Lung microvascular endothelial cell (primary cell): ENCODE measurements around the gene HOXB3. TPM values are rescaled to one million over a fixed set of nuclear protein-coding genes. Genes with fewer than 3 reads are reported as not detected.

Experiments used
- DNase-seq, 2 donors: peaks; one replicate each; pipeline versions ENCODE4 v3.0.0 to v3.0.0-alpha.2; 2010; ENCODE audit warnings: low read depth in 2 of 2
- total RNA-seq: library from RNA; depleted of rRNA; stranded (reverse); fragments of >200 nt; gene quantifications from 2 replicates; pipeline ENCODE4 v1.2.1, GENCODE V29; 2014

The HOXB3 gene
- total RNA-seq, 1 donor from 2014 or later, result 1.8 TPM

DNA sequence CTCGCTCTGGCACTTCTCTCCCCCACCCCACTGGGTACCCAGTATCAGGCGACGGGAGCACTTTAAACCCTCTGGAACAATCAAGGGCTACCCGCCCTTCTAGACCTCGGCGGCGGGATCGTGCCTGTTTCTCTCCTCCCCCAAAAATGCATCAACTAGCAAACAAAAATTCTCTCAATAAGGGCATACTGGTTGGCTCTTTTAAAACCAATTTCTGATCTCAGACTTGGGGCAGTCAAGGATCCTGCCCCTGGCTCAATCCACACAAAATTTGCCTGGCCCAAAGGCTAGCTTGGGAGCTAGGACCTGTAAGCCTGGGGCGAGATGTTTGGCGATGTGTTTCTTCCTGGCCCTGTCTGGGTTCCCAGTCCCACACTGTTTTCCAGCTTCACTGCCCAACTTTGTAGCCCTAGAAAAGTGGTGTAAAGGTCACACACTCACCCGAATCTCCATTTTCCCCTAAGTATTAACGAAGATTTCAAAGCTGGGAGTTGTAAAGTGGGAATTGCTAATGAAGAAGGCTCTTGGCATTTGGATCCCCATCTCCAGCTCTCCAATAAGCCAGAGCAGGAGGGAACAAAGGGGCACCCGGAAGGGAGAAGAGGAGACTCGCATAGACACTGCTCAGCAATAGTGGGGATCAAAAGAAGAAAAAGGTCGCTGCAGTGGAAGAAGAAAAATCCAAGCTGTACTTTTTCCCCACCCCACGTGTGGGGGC, 30.8 kb downstream of the HOXB3 start:
- no peak for DNase-seq

DNA sequence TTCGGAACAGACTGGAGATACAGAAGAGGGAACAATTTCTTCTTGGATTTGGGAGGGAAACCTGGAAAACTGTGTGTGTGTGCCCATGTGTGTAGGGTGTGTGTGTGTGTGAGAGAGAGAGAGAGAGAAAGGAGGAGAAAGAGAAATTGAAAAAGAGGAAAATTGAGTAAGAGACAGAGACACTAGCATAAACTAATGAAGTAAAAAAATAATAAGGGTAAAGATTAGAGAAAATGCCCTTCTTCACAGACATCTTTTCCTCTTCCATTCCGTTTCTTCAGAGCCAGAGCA, 31.3 kb downstream of the HOXB3 start:
- DNase-seq, result no peak

DNA sequence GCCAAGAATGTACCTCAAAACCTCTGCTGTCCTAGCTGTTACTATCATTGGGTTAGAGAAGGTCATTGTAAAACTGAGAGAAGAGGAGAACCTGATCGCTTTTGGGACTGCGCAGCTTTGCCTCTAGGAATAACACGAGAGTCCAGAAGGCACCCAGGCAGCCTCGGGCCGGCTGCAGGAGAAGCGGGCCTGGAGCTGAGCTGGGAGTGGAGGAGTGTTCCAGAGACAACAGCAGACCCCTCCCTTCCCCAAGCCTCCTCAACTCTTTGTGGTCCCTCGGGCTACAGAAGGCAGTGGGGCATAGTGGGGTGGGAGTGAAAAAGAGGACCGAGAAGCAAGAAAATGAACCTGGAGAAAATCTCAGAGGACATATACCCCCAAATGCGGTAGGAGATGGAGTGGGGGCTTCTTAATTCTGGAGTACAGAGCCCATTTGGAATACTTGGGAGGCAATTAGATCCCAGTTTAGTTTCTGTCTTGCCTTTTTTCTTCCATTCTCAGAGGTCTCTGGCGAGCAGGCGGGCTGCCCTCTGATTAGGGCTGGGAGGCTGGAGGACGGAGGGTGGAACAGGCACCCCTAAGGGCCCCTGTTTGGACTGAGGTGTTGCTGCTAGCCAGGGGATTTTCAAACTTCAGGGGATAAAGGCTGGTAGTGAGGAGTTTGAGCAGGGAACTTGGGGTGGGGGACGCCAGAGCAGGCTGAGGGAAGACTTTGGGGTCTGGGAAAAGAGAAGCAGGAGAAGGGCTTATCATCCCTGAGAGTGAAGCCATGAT, 31.8 kb downstream of the HOXB3 start:
- no peak for DNase-seq

DNA sequence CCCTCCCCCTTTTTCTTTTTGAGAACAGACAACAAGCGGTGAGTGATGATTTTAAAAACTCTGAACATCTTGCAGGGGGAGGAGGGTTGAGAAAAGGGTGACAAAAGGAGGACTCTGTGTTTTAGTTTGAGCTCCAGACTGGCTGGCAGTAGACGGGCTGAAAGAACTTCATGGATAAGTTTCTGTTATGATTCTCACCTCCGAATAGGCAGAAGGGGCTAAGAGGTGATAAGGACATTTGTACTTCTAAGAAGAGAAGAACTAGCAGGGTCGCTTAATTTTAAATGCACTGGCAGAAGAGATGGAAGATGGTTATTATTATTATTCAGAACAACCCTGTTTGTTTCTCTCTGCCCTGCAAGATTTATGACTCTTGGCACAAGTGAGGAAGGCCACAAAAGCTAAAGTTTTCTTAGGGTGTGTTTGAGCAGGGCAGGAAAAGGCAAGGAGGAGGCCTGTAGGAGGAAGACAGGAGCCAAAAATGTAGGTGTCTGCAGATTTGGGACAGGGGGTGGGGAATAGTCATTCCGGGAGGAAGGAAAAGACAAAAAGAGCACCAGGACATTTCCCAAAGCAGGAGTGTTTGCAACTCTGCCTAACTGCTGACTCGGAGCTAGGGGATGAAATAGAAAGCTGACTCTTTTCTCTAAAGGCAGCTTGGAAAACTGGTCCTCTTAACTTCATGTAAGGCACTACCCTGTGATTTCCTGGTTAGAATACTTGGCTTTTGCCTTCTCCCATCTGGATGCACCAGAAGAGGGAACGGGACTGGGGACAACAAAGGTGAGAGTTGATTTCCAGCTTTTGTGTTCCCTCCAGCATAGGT, 33.3 kb downstream of the HOXB3 start:
- DNase-seq, result peak in 1 of 2 donors; percentile 63

DNA sequence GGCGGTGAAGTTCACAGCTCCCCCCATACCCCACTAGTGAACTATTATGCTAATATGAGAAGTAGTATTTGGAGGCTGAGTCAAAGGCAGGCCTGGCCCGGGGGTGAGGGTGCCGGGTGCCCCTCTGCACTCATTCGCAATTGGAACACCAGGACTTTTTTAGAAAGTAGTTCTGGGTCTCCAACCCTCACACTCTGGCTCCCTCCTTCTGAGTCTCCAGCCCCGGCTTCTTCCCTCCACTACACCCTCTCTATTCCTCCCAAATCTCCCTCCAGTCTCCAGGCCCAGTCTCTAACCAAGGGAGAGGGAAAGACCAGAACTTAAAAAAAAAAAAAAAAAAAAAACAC, 33.8 kb downstream of the HOXB3 start:
- no peak for DNase-seq

DNA sequence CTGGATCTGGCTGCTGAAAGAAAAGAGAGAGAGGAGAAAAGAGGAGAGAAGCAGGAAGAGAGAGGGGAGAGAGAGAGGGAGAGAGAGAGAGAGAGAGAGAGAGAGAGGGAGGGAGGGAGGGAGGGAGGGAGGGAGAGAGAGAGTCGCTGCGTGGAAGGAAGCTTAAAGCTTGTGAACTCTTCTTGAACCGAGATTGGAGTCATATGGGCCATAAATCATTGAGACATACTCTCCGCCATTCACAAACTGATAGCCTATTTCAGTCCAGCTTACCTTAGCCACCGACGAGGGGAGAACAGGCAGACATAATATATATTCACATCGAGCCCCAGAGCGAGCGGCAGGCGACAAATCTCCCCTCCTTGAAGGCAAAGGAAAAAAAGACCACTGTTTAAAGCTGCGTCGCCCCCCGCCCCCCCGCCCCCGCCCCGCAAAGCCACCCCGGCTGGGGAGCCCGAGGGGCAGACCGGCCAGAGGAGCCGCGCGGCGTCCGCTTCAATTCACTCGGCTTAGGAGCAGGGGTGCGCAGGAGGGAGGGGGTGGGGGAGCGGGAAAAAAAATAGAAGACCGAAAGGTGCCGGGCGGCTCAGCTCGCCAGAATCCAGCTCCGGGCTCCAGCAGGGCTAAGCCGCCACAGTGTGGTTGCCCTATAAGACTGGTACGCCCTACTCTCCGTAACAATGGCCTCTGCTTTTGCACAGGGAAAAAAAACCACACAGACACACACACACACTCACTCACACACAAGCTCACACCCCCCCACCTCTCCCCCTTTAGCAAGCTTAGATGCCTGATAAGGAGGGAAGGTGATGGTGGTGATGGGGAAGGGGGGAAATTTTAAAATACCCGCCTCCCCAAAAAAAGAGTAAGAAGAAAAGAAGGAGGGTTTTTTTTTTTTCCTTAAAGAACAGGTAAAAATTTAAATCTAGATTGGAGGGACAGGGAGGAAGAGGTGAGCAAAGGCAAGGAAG, 34.5 kb downstream of the HOXB3 start:
- peak; percentile 50 to 82 for DNase-seq

DNA sequence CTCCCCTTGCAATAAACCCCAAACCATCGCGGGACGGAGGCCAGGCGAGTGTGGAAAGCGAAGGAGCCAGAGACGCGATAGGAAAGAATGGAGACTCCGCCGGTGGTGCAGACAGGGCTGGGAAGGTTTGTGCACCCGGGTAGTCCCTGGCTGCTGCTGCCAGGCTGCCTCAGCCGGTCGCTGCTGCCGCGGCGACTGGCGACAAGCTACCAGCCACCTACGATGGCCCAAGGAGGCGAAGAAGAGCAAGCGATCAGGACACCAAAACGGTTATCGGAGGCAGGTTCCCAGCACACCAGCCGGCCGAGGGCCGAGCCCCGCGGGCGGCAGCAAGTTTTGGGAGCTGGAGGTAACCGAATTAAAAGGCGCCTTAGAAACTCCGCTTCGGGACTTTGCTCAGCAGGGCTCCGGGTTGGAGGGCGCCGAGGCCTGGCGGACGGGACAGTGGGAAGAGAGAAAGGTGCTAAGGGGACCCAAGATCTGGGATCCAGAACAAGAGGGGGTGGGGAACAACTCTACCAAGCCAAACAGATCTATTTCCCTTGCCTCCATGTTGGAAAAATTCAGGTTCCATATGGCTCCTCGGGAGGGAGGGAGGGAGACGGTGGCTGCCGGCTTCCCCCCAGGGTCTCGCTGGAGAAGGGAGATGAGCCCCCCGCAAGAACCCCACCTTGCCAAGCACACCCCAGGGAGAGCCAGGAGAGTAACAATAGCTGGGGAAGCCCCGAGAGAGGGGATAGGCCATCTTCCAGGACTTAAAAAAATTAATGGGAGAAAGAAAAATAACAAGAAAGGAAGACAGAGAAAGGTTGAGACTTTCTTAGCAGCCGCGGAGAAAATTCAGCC, 35.4 kb downstream of the HOXB3 start:
- no peak for DNase-seq

DNA sequence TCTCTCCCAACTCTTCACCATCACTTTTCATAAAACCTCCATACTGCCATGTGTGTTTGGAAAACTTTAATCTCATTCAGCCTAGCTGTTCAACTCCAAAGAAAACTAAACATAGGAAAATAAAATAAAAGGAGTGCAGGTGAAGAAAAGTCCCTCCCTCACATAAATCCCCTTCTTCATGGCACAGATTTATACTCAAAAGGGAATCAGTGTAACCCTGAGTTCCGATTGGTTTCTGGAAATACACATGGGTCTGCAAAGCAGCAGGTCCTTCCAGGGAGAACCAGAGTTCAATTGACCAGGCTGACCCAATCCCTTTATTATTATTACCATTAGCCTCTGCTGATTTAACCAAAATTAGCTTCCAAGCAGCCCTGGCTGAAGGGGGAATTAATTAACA, 36.2 kb downstream of the HOXB3 start:
- no peak for DNase-seq

DNA sequence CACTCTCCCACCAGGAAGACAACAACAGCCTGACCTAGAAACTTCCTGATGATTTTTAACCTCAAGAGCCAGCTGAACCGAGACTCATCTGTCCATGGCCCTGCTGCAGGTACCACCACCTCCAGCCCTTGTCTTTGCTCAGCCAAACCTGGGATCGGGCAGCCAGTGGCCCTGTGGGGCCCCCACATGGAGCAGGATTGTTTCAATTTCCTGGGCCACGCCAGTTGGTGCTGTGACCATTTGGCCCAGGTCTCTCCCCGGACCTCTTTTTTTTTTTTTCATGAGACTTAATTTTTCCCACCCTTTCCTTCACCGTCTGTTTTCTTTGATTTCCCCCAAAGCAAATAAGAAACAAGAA, 36.9 kb downstream of the HOXB3 start:
- DNase-seq, result no peak

DNA sequence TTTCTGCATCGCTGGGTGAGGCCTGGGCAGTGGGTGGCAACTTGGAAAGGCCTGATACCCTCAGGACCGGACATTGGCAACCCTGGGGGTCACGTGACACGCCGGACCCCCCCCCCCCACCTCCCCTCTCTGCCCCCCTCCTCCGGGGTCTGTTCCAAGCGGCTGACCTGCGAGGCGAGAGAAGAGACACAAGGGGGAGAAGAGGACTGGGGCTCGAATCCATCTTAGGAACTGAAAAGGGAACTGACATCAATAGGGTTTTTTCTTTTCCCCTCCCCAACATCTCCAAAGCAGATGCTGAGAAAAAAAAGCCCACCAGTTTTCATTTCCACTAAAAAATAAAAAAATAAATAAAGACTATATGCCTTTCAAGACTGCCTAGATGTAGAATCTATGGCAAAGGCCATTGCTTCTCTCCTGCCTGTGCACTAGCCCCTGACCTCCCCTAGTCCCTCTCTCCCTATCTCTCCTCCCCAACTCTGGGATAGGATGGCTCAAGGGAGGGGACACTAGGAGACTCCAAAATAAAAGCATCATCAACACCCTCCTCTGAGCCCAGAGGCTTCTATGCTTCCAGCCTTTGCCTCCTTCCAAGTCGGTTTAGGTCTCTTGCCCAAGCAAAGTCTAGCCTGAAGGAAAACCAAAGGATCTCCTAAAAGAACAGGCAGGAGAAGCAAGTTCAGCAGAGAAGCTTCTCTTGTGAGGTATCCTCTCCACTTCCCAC, 37.4 kb downstream of the HOXB3 start:
- DNase-seq, result no peak

DNA sequence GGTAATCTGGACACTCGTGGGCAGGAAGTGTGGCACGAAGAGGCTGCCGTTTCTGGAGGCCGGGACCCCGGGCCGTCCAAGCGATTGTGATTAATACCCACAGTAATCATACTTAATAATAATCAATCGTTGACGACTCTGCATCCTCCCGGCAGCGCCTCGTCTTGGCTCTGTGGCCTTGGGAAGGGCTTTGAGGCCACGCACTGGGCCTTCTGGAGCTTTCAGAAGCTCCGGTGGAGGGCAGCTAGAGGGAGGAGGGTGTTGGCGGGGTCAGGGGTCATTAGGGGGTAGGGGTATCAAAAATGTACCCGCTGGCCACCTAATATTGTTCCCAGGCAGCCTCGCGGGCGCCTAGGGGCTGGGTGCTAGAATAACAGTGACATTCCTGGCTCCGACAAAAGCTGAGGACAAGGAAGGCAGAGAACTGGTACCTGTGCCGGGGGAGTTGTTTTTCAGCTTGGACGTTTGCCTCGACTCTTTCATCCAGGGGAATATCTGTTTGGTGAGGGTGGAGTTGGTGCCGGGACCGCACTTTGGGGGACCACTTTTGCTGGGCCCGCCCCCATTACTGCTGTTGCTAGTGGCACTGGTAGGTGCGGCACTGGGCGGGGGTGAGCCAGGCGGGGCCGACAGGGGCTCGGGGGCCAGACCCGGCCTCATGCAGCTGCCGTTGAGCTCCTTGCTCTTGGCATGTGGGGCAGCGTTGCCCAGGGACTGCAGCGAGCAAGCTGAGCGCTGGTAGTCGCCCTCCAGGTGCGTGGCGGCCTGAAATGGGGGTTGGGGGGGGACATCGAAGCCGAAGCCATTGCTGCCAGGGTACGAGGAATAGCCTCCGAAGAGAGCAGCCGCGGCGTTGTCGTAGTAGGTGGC, 38.2 kb downstream of the HOXB3 start:
- no peak for DNase-seq

DNA sequence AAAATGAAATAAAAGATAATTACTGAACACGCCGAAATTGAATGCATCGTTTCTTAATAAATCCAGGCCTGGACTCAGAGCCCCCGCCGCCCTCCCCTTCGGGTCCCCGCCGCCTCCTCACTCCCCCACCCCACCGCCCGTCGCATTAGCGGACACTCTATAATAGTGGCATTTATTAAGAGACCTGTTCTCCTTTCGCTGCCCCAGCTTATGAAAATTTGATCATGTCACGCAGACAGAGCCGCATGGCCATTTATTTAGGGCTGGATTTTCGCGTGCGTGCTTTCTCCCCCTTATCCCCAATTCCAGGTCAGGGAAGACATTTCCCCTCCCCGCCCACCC, 38.9 kb downstream of the HOXB3 start:
- no peak for DNase-seq

DNA sequence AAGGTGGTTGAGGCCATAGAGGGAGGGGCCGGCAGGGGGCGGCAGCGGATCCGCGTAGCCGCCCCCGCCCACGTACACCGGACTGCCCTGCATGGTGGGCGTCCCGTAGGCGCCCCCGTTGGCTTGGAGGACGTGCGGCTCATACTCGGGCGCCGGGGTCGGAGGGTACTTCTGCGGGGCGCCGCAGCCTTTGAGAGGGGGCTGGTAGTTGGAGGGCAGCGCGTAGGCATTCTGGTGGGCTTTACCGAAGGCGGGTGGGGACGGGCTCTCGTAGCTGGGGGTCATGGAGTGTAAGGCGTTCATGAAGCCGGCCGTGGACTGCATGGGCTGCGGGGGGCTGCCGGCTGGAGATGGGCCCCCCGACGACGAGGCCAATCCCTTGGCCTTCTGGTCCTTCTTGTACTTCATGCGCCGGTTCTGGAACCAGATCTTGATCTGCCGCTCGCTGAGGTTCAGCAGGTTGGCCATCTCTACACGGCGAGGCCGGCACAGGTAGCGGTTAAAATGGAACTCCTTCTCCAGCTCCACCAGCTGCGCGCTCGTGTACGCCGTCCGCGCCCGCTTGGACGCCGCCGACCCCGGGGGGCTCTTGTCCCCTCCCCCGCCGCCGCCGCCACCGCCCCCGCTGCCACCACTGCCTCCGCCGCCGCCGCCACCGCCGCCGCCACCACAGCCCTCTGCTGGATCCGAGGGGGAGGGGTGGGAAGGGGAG, 39.4 kb downstream of the HOXB3 start:
- no peak for DNase-seq

DNA sequence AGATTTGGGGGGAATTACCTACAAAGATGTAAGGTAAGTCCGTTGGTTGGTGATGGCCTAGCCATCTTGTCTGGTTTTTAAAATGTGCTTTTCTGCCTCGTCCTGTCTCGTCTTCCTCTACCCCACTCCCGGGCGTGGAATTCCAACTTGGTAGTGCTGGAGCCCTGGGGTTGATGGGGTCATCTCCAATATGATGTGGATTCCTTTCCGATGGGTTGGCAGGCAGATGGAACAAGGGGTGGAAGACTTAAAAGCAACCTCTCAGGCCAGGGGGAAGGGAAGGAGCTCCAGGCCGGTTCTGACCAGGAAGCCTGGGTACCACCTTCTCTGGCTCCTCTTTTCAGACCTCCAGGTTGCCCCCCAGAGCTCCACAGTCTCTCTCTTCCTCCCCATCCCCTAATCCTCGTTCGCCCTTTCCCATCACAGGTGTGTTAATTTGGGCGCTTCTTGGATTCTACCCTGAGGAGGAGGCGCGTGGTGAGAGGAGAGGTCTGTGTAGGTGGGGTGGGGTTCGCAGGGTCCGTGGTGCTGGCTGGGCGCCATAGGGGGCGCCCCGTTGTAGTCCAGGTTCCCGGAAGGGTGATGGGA, 40.0 kb downstream of the HOXB3 start:
- DNase-seq, result no peak

DNA sequence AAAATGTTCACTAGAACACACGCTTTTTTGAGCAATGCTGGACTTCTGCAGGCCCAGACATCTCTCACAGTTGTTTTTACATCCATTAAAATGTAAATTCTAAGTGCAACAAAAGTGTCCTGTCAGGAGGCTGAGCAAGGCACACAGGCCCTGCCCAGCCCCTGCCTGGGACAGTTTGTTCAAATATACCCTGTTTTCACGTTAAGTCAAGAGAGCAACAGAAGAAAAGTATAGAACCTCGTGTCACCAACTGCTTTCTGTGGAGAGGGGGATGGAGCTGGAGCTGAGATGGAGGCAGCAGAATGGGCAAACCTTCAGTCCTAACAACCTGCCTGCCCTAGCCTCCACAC, 40.8 kb downstream of the HOXB3 start:
- no peak for DNase-seq

DNA sequence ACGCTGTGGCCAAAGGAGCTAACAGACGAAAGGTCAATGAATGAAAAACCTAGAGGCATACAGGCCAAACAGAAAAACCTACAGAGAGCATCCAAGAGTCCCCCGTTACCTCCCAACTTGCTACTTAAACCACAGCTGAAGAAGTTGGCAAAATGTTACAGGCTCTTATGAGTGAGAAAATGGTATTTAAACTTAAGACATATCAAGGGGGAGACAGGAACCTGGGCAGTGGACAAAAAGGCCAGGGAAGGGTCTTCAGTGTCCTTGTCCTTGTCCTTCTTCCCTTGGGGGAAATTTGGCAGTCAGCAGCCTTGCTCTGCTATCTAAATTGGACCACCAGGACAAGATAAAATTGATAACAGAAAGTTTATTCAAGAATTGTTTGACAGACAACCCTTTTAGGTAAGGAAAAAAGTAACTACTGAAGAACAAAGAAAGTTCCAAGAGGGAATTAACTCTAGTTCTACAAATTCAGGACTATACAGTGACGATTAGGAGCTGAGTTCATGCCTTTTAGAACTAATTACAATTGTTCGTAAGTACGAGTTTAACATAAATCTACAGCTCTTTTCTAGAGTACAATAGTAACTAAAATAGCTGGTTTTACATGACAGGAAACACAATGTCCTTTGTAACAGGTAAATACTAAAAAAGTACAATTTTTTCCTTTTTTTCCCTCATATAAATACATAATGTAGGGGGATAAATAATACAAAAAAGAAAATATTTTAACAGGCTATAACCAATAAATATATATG, 41.3 kb downstream of the HOXB3 start:
- DNase-seq, result no peak

DNA sequence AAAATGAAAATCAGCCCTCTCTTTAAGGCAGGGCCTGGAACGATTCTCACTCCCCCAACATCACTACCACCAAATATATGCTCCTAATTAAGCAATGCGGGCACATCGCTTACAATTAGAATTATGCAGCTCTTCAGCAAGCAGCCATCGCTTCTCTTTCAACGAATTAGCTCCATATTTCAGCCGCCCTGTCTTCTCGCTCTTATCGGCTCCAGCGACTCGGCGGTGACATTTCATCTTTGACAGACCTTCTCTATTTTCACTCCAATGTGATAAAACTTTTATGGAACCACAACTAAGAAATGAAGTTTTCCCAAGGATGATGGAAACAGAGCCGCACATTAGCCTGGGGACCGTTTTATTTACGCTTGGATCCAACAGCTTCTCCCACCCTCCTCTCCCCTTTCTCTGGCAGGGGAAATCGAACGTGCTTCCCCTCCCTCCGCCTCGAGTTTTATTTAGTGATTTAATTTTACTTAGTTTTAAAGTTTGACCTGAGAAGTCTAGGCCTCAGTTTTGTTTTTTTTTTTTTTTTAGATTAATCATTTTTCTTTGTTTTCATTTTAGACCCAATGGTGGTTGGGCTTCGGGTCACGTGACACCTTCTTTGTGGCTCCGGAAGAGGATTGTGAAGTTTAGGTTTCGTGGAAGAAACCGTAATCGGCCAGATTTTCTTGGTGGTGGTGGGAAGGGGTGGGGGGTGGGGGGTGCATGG, 42.1 kb downstream of the HOXB3 start:
- peak in 1 of 2 donors; percentile 35 for DNase-seq
